ENCODE measurements around the gene ARL16. TPM values are rescaled to one million over a fixed set of nuclear protein-coding genes. Genes with fewer than 3 reads are reported as not detected.
A peak's percentile ranks its signal among the peaks of the same experiment; 100 is the strongest.

Gene ARL16
- 10 to 100 TPM in 3 of 4 donors, 1 to 10 TPM in 1; 4.4 to 36.9 (median 27.0) TPM for total RNA-seq

DNA sequence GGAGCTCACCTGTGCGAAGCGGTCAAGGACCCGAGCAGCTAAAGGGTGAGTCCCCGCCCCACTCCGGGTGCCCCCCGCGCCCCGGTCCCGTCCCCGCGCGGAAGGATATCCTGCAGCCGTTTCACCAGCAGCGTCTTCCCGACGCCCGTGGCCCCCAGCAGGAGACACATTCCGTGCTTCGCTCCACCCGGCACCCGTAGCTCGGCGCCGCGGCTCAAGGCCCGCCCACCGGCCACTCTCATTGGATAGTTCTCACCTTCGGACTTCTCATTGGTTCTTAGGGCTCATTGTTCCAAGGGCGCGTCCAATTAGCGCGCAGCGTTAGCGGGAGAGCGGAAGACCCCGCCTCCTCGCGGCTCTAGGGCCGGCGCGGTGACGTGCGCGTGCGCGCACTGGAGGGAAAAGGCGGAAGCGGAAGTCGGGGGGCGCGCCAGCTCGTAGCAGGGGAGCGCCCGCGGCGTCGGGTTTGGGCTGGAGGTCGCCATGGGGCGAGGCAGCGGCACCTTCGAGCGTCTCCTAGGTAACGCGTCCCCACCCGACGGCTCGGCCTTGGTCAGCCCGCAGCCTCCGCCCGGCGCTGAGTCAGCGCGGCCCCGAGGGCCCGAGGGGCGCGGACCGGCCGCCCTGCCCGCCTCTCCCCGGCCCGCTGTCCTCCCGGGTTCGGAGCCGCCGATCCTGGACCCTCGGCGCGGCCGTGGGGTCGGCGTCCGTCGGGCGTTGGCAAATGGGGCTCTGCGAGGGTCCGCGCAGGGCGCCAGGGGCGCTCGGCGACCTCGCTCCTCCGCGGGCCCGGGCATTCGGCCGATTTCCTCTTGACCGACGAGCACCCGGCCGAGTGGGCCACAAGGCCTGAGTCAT, at the start of gene ARL16, which contains the start of gene HGS:
Gene ARL16, minus strand, starts transcription at position 214 of the 858 bp plus-strand sequence. Its CDS starts 44 bp downstream, at position 170.
Gene HGS, plus strand, starts transcription at position 428 of the 858 bp plus-strand sequence. Its CDS starts 56 bp downstream, at position 484.
- no peaks in the 10 kb centered on the region for H3K36me3 ChIP-seq
- intact Hi-C loops (cut with DNase I; ENCODE audit: low total_unique reads): no loop called here

DNA sequence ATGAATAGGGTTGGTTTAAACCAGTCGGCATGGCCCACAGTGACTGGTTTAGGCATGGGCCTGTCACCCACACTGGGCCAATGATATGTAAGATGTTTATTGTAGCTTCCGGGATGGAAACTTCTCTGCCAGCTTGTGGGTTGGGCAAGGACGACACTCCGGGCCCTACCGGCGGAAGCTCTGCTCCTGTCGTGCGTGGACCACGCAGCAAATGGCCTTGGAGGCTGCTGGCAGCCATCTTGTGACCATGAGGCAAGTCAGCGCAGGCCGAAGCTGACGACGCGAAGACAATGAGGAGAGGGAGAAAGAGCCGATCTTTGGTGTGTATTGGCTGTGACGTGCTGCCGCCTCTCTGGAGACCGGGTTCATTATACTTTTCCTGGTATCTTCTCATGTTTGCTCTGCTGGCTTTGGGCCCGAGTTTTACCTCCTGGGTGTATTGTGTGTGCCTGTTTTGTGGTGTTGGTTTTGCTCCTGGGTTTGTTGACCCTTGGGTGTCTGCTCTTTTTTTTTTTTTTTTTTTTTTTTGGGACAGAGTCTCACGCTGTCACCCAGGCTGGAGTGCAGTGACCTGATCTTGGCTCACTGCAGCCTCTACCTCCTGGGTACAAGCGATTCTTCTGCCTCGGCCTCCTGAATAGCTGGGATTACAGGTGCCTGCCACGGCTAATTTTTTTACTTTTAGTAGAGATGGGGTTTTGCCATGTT, 43.9 kb upstream of the ARL16 start:
- H3K36me3 ChIP-seq: no peaks in the 10 kb centered on the region
- H3K4me1 ChIP-seq: no peaks in the 10 kb centered on the region
- no peak for DNase-seq
- H3K27me3 ChIP-seq: peaks cover 0 to 2% of the 10 kb centered on the region in 2 donors
- intact Hi-C loops (cut with DNase I; ENCODE audit: low total_unique reads): no loop called here
- no peak overlapping the region for H3K27ac ChIP-seq
- TF ChIP-seq POLR2A (IDR thresholded peaks at IDR 0.05) (no peak), CTCF (IDR thresholded peaks at IDR 0.05) (no peak)
- no peak overlapping the region for H3K4me3 ChIP-seq
- H3K9me3 ChIP-seq: no peaks in the 10 kb centered on the region

More for the DNA sequence above, at the start of gene ARL16, which contains the start of gene HGS:
- Histone ChIP-seq H3K27me3 (no peaks in the 10 kb centered on the region), H3K4me1 (peaks cover 7 to 19% of the 10 kb centered on the region in 2 donors), H3K27ac (peak within 1 kb of the TSS; percentile 73 to 86), H3K9me3 (no peaks in the 10 kb centered on the region), H3K4me3 (peak within 1 kb of the TSS; percentile 88 to 99)
- TF ChIP-seq POLR2A (IDR thresholded peaks at IDR 0.05) (peak in 1 of 2 donors; percentile 71), CTCF (IDR thresholded peaks at IDR 0.05) (peak in 1 of 4 experiments; percentile 30)
- DNase-seq: peak; percentile 98 to 99

- H3K4me1 ChIP-seq: no peaks in the 10 kb centered on the region
- no peak overlapping the region for H3K4me3 ChIP-seq
- no peak for DNase-seq
- H3K9me3 ChIP-seq: no peaks in the 10 kb centered on the region
- no peak for TF ChIP-seq POLR2A (IDR thresholded peaks at IDR 0.05)
- no peak for TF ChIP-seq CTCF (IDR thresholded peaks at IDR 0.05)
- intact Hi-C loops (cut with DNase I; ENCODE audit: low total_unique reads): no loop called here
- H3K36me3 ChIP-seq: no peaks in the 10 kb centered on the region
- H3K27ac ChIP-seq: no peak overlapping the region
- no peaks in the 10 kb centered on the region for H3K27me3 ChIP-seq
These were observed 42.4 kb upstream of the ARL16 start for GRCh38 chr17:81726004-81726403.

GRCh38 chr17:81725439-81725838, 41.8 kb upstream of the ARL16 start:
- Histone ChIP-seq H3K9me3 (no peaks in the 10 kb centered on the region), H3K4me1 (no peaks in the 10 kb centered on the region), H3K27ac (no peak overlapping the region), H3K36me3 (no peaks in the 10 kb centered on the region), H3K27me3 (no peaks in the 10 kb centered on the region), H3K4me3 (no peak overlapping the region)
- intact Hi-C loops (cut with DNase I; ENCODE audit: low total_unique reads): no loop called here
- no peak for DNase-seq
- TF ChIP-seq CTCF (IDR thresholded peaks at IDR 0.05) (no peak), POLR2A (IDR thresholded peaks at IDR 0.05) (no peak)

Data from uterus (tissue), 4 donors.